ENCODE results near the gene GGA2.

- no peak for TF ChIP-seq CTCF (conservative IDR thresholded peaks at IDR 0.05 in 1 of 2, IDR thresholded peaks at IDR 0.05 in 1 of 2; ENCODE audit: low read depth in 1 of 2, low read length in 2 of 2)
- no peak for TF ChIP-seq EZH2 (IDR thresholded peaks at IDR 0.05; ENCODE audit: low read length, missing control alignments)
Measured at GRCh38 chr16:23485257-23485614, 25.1 kb downstream of the GGA2 start.
